ENCODE data around the gene RNF126.

DNA sequence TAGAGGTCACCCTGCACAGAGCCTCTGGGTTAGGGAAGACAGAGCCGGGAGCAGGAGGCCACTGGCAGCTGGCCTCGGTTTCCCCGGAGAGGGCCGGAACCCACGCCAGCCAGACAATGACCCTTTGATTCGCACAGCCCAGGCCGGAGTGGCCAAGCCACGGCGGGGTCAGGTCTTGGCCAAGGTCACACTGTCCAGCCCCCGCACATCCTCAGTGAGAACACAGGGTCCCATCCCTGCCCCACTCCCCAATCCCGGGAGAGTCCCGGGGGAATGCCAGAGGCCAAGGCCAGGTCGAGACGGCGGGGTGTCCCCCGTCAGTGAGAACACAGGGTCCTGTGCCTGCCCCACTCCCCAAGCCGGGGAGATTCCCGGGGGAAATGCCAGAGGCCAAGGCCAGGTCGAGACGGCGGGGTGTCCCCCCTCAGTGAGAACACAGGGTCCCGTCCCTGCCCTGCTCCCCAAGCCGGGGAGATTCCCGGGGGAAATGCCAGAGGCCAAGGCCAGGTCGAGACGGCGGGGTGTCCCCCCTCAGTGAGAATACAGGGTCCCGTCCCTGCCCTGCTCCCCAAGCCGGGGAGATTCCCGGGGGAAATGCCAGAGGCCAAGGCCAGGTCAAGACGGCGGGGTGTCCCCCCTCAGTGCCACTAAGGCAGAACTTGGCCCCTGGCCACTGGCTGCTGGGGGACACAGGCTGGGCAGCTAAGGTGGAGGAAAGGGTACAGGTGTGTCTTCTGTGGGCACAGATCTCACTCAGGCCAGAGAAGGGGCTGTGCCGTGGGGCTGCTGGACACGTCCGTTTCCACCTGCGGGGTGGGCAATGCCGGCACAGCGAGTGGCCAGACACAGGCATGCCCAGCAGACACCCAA, 11.5 kb upstream of the RNF126 start:
- TF ChIP-seq POLR2A (IDR thresholded peaks at IDR 0.05; ENCODE audit: low read depth, low read length), result no peak
- no peak for TF ChIP-seq POLR2AphosphoS5 (IDR thresholded peaks at IDR 0.05; ENCODE audit: low read depth, low read length)
- TF ChIP-seq TAF1 (IDR thresholded peaks at IDR 0.05; ENCODE audit: low read depth, low read length), result no peak
